Measurements from ENCODE around the gene PTPN23. TPM values are rescaled to one million over a fixed set of nuclear protein-coding genes. Genes with fewer than 3 reads are reported as not detected.

The PTPN23 gene
- total RNA-seq, 1 experiment from 2014 or later: 53.5 TPM

GRCh38 chr3:47362701-47363100 lies 18.1 kb upstream of the PTPN23 start (continued):
- no peak for TF ChIP-seq ZNF263 (CRISPR knock-in tag; IDR thresholded peaks at IDR 0.05; ENCODE audit: low read depth)
- TF ChIP-seq, protein P1, sequence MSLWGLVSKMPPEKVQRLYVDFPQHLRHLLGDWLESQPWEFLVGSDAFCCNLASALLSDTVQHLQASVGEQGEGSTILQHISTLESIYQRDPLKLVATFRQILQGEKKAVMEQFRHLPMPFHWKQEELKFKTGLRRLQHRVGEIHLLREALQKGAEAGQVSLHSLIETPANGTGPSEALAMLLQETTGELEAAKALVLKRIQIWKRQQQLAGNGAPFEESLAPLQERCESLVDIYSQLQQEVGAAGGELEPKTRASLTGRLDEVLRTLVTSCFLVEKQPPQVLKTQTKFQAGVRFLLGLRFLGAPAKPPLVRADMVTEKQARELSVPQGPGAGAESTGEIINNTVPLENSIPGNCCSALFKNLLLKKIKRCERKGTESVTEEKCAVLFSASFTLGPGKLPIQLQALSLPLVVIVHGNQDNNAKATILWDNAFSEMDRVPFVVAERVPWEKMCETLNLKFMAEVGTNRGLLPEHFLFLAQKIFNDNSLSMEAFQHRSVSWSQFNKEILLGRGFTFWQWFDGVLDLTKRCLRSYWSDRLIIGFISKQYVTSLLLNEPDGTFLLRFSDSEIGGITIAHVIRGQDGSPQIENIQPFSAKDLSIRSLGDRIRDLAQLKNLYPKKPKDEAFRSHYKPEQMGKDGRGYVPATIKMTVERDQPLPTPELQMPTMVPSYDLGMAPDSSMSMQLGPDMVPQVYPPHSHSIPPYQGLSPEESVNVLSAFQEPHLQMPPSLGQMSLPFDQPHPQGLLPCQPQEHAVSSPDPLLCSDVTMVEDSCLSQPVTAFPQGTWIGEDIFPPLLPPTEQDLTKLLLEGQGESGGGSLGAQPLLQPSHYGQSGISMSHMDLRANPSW (CRISPR knock-in tag; conservative IDR thresholded peaks at IDR 0.05; ENCODE audit: low read depth): no peak
- no peak for TF ChIP-seq NR1H2 (CRISPR knock-in tag; IDR thresholded peaks at IDR 0.05)
- no peak for TF ChIP-seq ZNF281 (CRISPR knock-in tag; IDR thresholded peaks at IDR 0.05)
- no peak for TF ChIP-seq IRF2 (CRISPR knock-in tag; IDR thresholded peaks at IDR 0.05; ENCODE audit: borderline replicate concordance, low read depth)
- TF ChIP-seq TCF7 (CRISPR knock-in tag; IDR thresholded peaks at IDR 0.05; ENCODE audit: low read depth): no peak
- no peak for TF ChIP-seq ZBTB43 (CRISPR knock-in tag; IDR thresholded peaks at IDR 0.05)
- no peak for TF ChIP-seq GRHL2 (CRISPR knock-in tag; IDR thresholded peaks at IDR 0.05; ENCODE audit: insufficient replicate concordance, severe bottlenecking)
- no peak for TF ChIP-seq RELA (CRISPR knock-in tag; IDR thresholded peaks at IDR 0.05; ENCODE audit: borderline replicate concordance)

DNA sequence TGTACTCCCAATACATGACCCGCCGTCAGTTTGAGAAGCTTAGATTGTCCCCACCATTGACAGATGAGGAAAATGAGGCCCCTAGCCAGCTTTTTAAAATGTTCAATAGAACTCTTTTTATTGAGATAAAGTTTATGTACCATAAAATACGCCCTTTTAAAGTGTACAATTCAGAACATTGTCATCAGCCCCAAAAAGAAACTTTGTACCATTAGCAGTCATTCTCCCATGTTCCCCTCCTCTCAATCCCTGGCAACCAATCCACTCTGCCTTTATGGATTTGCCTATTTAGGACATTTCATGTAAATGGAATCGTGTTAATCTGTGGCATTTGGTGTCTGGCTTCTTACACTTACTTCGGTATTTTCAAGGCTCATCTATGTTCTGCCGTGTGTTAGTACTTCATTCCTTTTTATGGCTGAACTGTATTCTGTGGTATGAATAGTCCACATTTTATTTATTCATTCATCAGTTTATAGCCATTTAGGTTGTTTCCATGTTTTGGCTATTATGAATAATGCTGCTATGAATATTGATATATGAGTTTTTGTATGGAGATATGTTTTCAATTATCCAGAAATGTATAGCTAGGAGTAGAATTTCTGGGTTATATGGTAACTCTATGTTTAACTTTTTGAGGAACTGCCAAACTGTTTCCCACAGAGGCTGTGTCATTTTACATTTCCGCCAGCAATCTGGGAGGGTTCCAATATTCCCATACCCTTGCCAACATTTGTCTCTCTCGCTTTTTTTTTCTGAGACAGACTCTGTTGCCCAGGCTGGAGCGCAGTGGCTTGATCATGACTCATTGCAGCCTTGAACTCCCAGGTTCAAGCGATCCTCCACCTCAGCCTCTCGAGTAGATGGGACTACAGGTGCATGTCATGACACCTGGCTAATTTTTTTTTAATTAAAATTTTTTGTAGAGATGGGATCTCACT lies 15.3 kb upstream of the PTPN23 start:
- no peak for ATAC-seq
- Mint-ChIP-seq H3K36me3 (peaks cover under 1% of the 10 kb centered on the region), H3K4me3 (no peak overlapping the region)
- TF ChIP-seq, protein P2, sequence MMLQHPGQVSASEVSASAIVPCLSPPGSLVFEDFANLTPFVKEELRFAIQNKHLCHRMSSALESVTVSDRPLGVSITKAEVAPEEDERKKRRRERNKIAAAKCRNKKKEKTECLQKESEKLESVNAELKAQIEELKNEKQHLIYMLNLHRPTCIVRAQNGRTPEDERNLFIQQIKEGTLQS (CRISPR knock-in tag; conservative IDR thresholded peaks at IDR 0.05): no peak
- TF ChIP-seq ZNF396 (CRISPR knock-in tag; IDR thresholded peaks at IDR 0.05; ENCODE audit: borderline replicate concordance) (no peak), FOXP1 (CRISPR knock-in tag; IDR thresholded peaks at IDR 0.05; ENCODE audit: borderline replicate concordance) (no peak), HMGXB4 (CRISPR knock-in tag; IDR thresholded peaks at IDR 0.05) (no peak), MXD4 (CRISPR knock-in tag; IDR thresholded peaks at IDR 0.05; ENCODE audit: borderline replicate concordance) (no peak), SMAD3 (CRISPR knock-in tag; IDR thresholded peaks at IDR 0.05; ENCODE audit: borderline replicate concordance) (no peak), ZNF512 (CRISPR knock-in tag; IDR thresholded peaks at IDR 0.05; ENCODE audit: borderline replicate concordance) (no peak)
- TF ChIP-seq, protein P3, sequence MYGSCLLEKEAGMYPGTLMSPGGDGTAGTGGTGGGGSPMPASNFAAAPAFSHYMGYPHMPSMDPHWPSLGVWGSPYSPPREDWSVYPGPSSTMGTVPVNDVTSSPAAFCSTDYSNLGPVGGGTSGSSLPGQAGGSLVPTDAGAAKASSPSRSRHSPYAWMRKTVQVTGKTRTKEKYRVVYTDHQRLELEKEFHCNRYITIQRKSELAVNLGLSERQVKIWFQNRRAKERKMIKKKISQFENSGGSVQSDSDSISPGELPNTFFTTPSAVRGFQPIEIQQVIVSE (CRISPR knock-in tag; IDR thresholded peaks at IDR 0.05; ENCODE audit: borderline replicate concordance): no peak
- TF ChIP-seq, protein P4, sequence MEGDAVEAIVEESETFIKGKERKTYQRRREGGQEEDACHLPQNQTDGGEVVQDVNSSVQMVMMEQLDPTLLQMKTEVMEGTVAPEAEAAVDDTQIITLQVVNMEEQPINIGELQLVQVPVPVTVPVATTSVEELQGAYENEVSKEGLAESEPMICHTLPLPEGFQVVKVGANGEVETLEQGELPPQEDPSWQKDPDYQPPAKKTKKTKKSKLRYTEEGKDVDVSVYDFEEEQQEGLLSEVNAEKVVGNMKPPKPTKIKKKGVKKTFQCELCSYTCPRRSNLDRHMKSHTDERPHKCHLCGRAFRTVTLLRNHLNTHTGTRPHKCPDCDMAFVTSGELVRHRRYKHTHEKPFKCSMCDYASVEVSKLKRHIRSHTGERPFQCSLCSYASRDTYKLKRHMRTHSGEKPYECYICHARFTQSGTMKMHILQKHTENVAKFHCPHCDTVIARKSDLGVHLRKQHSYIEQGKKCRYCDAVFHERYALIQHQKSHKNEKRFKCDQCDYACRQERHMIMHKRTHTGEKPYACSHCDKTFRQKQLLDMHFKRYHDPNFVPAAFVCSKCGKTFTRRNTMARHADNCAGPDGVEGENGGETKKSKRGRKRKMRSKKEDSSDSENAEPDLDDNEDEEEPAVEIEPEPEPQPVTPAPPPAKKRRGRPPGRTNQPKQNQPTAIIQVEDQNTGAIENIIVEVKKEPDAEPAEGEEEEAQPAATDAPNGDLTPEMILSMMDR (IDR thresholded peaks at IDR 0.05): no peak

More for the DNA sequence above, 15.3 kb upstream of the PTPN23 start:
- Mint-ChIP-seq H3K4me1 (0 out of 2 replicates have a peak, but pooled peaks cover 3% of the 10 kb centered on the region), H3K9me3 (peaks cover 1% of the 10 kb centered on the region), H3K27me3 (ENCODE audit: low read depth) (no peaks in the 10 kb centered on the region), H3K27ac (no peak overlapping the region)
- ChIA-PET CTCF (no interaction called here), POLR2A (no interaction called here)
- DNase-seq (ENCODE audit: low spot score): no peak

Measured in WTC11 (cell line).